Activated naive CD4-positive, alpha-beta T cell treated with anti-CD3 and anti-CD28 coated beads, Interleukin-2, amount 10 ng/mL, durations not matched to agents 7 days and 5 days (primary cell): Measurements from ENCODE around the gene CAMK1D.

Experiments
- CTCF ChIA-PET: fragments of 350-600 bp; sonication (Branson Sonifier 250); formaldehyde crosslinking; loops from one replicate; lab custom pipeline; 2021; ENCODE audit warnings: antibody characterized with exemption; lab: Charles Lee
- DNase-seq: peaks from one replicate; pipeline ENCODE4 v3.0.0-alpha.2; 2020
- H3K27ac Mint-ChIP-seq: one replicate; pipeline ENCODE4 v1.8.0; 2021; ENCODE audit warnings: mild to moderate bottlenecking, moderate library complexity, mixed read lengths
- H3K27me3 Mint-ChIP-seq: one replicate; pipeline ENCODE4 v1.8.0; 2021; ENCODE audit warnings: mild to moderate bottlenecking, mixed read lengths
- H3K36me3 Mint-ChIP-seq: one replicate; pipeline ENCODE4 v1.8.0; 2021; ENCODE audit warnings: mixed read lengths
- H3K4me1 Mint-ChIP-seq: one replicate; pipeline ENCODE4 v1.8.0; 2021; ENCODE audit warnings: mixed read lengths
- H3K4me3 Mint-ChIP-seq: one replicate; pipeline ENCODE4 v1.8.0; 2021; ENCODE audit warnings: mild to moderate bottlenecking, moderate library complexity, mixed read lengths
- H3K9me3 Mint-ChIP-seq: one replicate; pipeline ENCODE4 v1.8.0; 2021; ENCODE audit warnings: mixed read lengths

Gene CAMK1D

DNA sequence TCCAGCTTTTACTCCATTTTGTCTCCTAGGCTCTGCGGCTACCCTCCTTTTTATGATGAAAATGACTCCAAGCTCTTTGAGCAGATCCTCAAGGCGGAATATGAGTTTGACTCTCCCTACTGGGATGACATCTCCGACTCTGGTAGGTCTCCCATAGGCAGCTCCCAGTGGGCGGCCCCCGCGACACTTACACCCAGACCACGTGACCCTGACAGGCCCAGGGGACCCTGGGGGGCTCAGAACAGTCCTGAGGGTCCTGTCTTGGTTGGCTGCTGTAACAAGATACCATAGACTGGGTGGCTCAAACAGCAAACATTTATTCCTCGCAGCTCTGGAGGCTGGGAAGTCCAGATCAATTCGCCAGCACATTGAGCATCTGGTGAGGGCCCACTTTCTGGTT is 464.8 kb downstream of the CAMK1D start:
- no peak overlapping the region for H3K4me3 Mint-ChIP-seq
- H3K27ac Mint-ChIP-seq: no peak overlapping the region
- no peaks in the 10 kb centered on the region for H3K9me3 Mint-ChIP-seq
- CTCF ChIA-PET: no interaction called here
- no peak for DNase-seq
- H3K27me3 Mint-ChIP-seq: no peaks in the 10 kb centered on the region
- H3K36me3 Mint-ChIP-seq: no peaks in the 10 kb centered on the region
- H3K4me1 Mint-ChIP-seq: no peaks in the 10 kb centered on the region

DNA sequence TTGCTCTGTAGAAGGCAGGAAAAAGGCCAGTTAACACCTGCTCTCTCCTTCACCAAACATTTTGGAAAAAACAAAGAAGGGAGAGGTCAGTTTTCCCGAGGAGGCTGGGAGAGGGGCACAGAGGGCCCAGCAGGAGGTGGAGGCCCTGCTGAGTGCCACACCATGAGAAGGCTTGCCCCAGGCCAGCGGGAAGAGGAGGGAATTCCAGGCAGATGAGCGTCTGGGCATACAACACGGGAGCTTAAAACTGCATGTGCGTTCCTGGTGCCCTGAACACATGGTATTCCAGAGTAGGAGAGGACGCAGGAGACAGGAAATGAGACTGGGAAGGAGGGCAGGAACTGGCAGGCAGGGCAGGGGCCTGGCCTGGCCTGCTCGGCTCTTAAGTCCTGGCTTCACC is 469.7 kb downstream of the CAMK1D start:
- H3K36me3 Mint-ChIP-seq: no peaks in the 10 kb centered on the region
- H3K4me3 Mint-ChIP-seq: no peak overlapping the region
- no peaks in the 10 kb centered on the region for H3K27me3 Mint-ChIP-seq
- no peak overlapping the region for H3K27ac Mint-ChIP-seq
- no peak for DNase-seq
- H3K4me1 Mint-ChIP-seq: no peaks in the 10 kb centered on the region
- no peaks in the 10 kb centered on the region for H3K9me3 Mint-ChIP-seq
- CTCF ChIA-PET: no interaction called here

DNA sequence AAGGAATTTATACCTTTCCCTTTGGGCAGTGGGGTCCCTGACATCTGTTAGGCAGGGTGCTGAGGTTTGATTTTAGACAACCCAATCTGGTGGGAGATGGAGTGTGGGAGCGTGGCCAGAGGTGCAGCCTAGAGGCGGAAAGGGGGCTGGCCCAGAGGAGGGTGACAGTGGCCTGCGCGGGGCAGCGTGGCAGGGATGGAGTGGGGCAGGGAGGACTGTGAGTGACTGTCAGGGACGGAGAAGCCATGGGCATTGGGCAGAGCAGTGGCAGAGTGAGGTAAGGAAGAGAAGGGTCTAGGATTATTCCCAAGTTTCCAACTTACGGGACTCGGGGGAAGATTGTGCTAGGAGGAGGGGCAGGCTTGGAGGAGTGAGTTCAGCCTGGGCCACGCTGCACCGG is 470.3 kb downstream of the CAMK1D start:
- no peaks in the 10 kb centered on the region for H3K36me3 Mint-ChIP-seq
- no peaks in the 10 kb centered on the region for H3K9me3 Mint-ChIP-seq
- H3K27me3 Mint-ChIP-seq: no peaks in the 10 kb centered on the region
- CTCF ChIA-PET: no interaction called here
- no peaks in the 10 kb centered on the region for H3K4me1 Mint-ChIP-seq
- H3K4me3 Mint-ChIP-seq: no peak overlapping the region
- no peak overlapping the region for H3K27ac Mint-ChIP-seq
- no peak for DNase-seq

DNA sequence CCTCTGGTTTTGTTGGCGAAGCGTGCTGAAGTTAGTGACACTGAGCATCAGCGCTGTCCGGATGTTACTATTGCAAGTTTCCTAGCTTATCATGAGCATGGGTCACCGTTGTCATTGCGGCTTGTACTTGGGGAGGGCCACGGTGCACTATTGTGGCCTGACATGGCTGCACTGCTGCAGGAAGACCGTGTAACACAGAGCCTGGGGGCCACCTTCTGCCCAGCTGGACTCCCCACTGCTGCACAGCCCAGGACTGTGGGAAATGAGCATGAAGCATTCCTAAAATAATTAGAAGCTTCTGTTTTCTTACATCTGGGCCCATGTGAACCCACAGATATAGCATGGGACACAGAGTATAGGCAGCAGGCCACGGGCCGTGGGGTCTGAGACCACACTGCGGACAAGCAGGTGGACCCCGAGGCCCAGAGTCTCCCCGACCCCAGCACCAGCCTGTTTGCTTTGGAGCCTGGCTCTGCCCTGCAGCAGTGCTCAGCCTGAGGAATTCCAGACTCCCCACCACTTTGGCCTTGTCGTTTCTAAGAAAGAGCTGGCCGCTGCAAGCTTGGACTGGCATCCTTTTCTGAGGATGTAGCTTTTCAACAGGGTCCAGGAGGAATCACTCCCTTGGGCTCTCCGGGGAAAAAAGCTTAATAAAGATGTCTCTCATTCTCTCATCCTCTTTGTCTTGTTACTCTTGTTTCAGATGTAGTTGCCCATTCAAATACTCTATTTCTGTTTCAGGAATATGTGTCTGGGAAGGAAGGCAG is 473.0 kb downstream of the CAMK1D start:
- Mint-ChIP-seq H3K9me3 (no peaks in the 10 kb centered on the region), H3K36me3 (no peaks in the 10 kb centered on the region), H3K4me3 (no peak overlapping the region), H3K27ac (no peak overlapping the region), H3K27me3 (no peaks in the 10 kb centered on the region), H3K4me1 (no peaks in the 10 kb centered on the region)
- DNase-seq: no peak
- CTCF ChIA-PET: no interaction called here

DNA sequence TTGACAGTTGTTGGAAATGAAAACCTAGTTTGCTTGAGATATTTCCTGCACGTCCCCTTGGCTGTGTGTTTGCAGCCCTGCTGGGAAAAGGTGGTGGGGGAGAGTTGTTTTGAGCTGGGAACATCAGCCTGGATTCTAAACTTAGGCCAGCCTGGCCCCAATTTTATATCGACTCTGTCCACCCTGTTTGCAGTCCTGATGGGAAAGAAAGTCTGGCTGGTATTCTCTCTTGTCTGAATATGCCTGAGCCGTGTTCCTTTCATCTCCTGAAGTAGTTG is 473.5 kb downstream of the CAMK1D start:
- Mint-ChIP-seq H3K9me3 (no peaks in the 10 kb centered on the region), H3K27ac (no peak overlapping the region), H3K4me1 (no peaks in the 10 kb centered on the region), H3K4me3 (no peak overlapping the region), H3K36me3 (no peaks in the 10 kb centered on the region), H3K27me3 (no peaks in the 10 kb centered on the region)
- CTCF ChIA-PET: no interaction called here
- no peak for DNase-seq

DNA sequence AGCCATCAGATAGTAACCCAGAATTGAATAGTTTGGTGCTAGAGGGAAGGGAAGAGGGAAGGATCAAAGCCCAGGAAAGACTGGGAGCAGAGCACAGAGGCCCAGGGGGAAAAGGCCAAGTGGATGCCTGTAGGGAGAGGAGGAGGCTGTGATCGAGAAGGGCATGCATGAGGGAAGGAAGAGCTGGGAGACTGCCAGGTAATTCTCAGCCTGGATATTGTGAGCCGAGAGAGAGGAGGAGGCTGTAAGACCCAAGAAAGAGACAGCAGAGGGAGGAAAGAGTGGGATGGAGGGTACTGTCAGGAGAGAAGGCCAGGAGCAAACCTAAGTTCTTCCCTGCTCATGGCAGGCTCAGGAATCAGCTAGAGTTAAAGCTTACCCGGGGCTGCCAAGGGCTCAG is 474.0 kb downstream of the CAMK1D start:
- H3K36me3 Mint-ChIP-seq: peaks cover 1% of the 10 kb centered on the region
- no peak overlapping the region for H3K27ac Mint-ChIP-seq
- CTCF ChIA-PET: no interaction called here

DNA sequence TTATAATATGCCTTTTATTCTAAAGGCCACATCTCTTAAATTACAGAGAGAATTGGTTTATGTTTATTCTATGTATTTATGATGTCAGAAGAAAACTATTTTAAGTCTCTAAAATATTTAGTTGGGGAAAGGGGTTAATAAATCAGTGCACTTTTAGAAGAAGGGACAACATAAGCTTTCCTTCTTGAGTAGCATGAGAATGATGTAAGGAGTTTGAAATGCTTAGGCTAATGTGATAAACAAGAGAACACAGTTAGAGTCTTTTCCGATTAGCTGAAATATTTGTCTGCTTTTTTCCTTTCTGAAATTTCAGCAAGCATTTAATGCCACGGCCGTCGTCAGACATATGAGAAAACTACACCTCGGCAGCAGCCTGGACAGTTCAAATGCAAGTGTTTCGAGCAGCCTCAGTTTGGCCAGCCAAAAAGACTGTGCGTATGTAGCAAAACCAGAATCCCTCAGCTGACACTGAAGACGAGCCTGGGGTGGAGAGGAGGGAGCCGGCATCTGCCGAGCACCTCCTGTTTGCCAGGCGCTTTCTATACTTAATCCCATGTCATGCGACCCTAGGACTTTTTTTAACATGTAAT is 476.0 kb downstream of the CAMK1D start:
- Mint-ChIP-seq H3K36me3 (peaks cover 1% of the 10 kb centered on the region), H3K27me3 (no peaks in the 10 kb centered on the region), H3K4me3 (no peak overlapping the region), H3K27ac (no peak overlapping the region), H3K9me3 (no peaks in the 10 kb centered on the region), H3K4me1 (no peaks in the 10 kb centered on the region)
- CTCF ChIA-PET: interaction anchor here (0.6 kb wide), 1 partner anchor 1370 kb away, joined by 3 read pairs; no protein-coding TSS in a partner anchor
- no peak for DNase-seq

More for the DNA sequence above, 474.0 kb downstream of the CAMK1D start:
- DNase-seq: no peak
- no peaks in the 10 kb centered on the region for H3K9me3 Mint-ChIP-seq
- no peak overlapping the region for H3K4me3 Mint-ChIP-seq
- H3K27me3 Mint-ChIP-seq: no peaks in the 10 kb centered on the region
- H3K4me1 Mint-ChIP-seq: no peaks in the 10 kb centered on the region

DNA sequence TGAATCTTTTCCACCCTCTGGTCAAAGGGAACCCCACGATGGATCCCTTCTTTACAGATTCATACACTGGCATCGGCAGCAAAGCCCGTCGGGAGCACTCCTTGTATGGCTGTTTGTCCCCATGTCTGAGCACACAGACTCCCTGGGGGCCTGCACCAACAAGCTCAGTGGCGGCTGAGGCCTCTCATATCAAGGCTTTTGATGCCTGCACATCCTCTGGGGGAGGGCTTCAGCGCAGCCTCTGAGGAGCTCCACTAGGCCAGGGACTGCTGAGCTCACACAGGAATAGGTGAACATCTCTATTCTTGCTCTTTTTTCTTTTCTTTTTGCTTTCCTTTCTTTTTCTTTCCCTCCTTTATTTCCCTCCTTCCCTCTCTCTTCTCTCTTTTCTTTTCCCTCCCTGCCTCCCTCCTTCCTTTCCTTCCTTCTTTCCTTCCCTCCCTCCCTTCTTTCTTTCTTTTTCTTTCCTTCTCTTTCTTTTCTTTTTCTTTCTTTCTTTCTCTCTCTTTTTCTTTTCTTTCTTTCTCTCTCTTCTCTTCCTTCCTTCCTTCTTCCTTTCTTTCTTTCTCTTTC is 477.5 kb downstream of the CAMK1D start:
- Mint-ChIP-seq H3K27me3 (no peaks in the 10 kb centered on the region), H3K9me3 (no peaks in the 10 kb centered on the region), H3K36me3 (peaks cover 1% of the 10 kb centered on the region), H3K4me3 (no peak overlapping the region), H3K27ac (peak overlapping the region; percentile 55), H3K4me1 (no peaks in the 10 kb centered on the region)
- no peak for DNase-seq
- CTCF ChIA-PET: no interaction called here

DNA sequence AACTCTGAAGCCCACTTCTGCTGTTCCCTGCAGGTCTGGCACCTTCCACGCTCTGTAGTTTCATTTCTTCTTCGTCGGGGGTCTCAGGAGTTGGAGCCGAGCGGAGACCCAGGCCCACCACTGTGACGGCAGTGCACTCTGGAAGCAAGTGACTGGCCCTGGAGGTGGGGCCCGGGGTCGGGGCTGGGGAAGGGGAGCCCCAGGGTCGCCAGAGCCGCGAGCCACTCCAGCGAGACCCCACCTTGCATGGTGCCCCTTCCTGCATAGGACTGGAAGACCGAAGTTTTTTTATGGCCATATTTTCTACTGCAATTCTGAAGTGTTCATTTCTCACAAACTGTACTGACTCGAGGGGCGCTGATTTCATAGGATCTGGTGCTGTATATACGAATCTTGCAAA is 479.4 kb downstream of the CAMK1D start:
- no peaks in the 10 kb centered on the region for H3K9me3 Mint-ChIP-seq
- H3K4me1 Mint-ChIP-seq: no peaks in the 10 kb centered on the region
- no peak overlapping the region for H3K27ac Mint-ChIP-seq
- no peak for DNase-seq
- CTCF ChIA-PET: no interaction called here
- H3K27me3 Mint-ChIP-seq: no peaks in the 10 kb centered on the region
- no peak overlapping the region for H3K4me3 Mint-ChIP-seq
- peaks cover 1% of the 10 kb centered on the region for H3K36me3 Mint-ChIP-seq

DNA sequence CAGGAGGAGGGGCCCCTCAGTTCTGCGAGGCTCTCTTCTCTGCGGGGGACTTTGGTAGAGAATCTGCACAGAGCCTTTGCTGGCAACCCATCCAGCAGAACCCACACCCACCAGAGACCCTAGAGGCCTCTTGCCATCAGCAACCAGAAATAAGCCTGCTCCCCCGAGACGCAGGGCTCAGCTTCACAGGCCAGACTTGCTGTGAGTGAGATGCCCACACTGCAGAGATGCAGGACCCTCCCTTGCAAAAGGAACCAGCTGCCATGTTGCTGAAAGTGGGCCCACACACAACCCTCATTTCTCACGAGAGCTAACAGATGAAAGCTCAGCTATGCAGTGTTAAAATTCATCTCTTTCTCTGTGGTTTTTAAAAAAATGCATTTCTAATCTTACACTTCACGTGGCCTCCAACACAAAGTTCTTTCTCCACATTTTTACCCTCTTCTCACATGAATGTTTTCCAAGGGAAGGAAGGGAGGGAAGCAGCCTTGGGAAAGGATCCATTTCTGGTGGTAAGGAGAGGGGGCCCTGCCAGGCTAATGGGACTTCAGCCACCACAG is 480.6 kb downstream of the CAMK1D start:
- CTCF ChIA-PET: no interaction called here
- Mint-ChIP-seq H3K4me3 (no peak overlapping the region), H3K27me3 (no peaks in the 10 kb centered on the region), H3K27ac (no peak overlapping the region), H3K4me1 (no peaks in the 10 kb centered on the region), H3K36me3 (peaks cover 1% of the 10 kb centered on the region), H3K9me3 (no peaks in the 10 kb centered on the region)
- no peak for DNase-seq

DNA sequence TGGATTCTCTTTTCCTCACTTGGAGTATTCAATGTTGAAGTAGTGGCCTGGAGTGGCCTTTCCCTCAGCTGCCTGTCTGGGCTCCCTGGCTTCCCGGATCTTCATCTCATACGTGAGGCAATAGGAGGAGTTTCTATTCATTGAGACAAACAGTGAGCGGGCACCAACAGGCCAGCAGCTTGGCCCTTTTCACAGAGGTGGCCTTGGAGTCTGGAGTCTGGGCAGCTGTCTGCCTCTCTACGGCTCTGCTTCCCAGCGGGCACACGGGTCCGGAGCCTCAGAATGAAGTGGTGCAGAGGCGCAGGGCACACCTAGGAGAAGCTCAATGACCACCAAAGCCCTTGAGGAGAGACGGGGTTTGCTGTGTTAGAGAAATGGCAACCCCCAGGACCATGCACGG is 482.7 kb downstream of the CAMK1D start:
- no peak overlapping the region for H3K27ac Mint-ChIP-seq
- no peak for DNase-seq
- no peaks in the 10 kb centered on the region for H3K27me3 Mint-ChIP-seq
- H3K9me3 Mint-ChIP-seq: no peaks in the 10 kb centered on the region
- no peaks in the 10 kb centered on the region for H3K4me1 Mint-ChIP-seq
- no peak overlapping the region for H3K4me3 Mint-ChIP-seq
- H3K36me3 Mint-ChIP-seq: peaks cover 1% of the 10 kb centered on the region
- CTCF ChIA-PET: no interaction called here

DNA sequence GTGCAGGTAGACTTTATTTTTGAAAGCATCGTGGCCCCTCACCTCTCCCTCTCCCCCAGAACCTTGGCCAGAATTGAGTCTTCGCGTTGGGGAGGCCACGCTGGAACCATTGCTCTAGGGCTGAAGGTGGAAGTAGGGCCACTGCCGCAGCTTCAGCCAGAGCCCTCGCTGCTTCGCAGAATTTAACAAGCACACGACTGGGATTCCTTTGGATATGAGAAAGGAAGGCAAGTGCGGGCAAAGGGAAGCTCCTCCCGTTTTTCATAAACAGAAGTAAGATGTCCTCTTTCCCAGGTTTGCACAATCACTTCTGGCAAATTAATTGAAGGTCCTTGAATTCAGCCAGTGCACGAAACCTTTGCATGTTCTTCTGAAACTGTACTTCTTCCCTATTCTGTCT is 484.1 kb downstream of the CAMK1D start:
- Mint-ChIP-seq H3K4me1 (no peaks in the 10 kb centered on the region), H3K27me3 (no peaks in the 10 kb centered on the region), H3K9me3 (no peaks in the 10 kb centered on the region), H3K4me3 (no peak overlapping the region), H3K27ac (no peak overlapping the region), H3K36me3 (no peaks in the 10 kb centered on the region)
- CTCF ChIA-PET: no interaction called here
- DNase-seq: no peak

DNA sequence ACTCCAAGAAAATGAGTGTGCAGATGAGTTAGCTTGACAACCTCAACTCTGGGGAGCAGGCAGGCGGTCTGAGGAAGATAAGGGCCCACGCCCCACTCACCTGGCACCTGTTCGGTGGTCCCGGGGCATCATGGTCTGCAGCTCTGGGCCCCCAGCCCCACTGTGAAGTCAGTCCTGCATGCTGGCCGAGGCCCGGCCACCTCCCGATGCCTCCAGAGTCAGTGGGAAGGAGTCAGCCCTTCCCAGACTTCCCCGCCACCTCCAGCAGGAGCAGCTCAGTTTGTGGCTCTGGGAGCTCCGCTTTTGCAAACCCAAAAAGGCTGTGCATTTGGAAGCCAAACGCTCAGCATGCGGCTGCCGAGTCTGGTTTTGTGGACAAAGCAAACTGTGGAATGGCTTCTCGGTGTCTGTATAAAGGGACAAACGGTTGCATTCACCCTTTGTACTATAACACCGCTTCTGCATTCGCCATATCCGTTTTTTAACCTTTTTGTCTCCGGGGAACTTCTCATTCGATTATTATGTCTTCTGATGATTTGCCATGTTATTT is 484.8 kb downstream of the CAMK1D start:
- H3K27ac Mint-ChIP-seq: no peak overlapping the region
- H3K9me3 Mint-ChIP-seq: no peaks in the 10 kb centered on the region
- no peak overlapping the region for H3K4me3 Mint-ChIP-seq
- DNase-seq: no peak
- H3K27me3 Mint-ChIP-seq: no peaks in the 10 kb centered on the region
- no peaks in the 10 kb centered on the region for H3K4me1 Mint-ChIP-seq
- H3K36me3 Mint-ChIP-seq: no peaks in the 10 kb centered on the region
- CTCF ChIA-PET: no interaction called here

DNA sequence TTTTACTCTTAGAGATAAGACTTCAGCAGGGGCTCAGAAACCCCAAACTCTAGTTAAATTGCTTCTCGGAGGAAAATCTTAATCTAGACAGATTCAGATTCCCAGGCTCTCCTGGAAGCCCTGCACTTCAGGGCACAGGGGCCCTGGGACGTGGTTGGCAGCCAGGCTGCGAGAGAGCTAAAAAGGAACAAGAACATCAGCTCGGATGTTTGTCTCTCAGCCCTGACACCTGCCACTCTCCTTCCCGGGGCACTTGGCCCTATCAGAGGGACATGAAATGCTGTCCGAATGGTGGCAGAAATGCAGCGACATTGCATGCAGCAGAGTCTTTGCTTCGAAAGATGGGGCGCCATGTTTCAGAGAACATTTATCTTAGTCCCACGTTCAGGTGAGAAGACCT is 485.4 kb downstream of the CAMK1D start:
- Mint-ChIP-seq H3K27me3 (no peaks in the 10 kb centered on the region), H3K36me3 (no peaks in the 10 kb centered on the region), H3K4me1 (no peaks in the 10 kb centered on the region), H3K27ac (no peak overlapping the region), H3K9me3 (no peaks in the 10 kb centered on the region), H3K4me3 (no peak overlapping the region)
- CTCF ChIA-PET: no interaction called here
- no peak for DNase-seq

DNA sequence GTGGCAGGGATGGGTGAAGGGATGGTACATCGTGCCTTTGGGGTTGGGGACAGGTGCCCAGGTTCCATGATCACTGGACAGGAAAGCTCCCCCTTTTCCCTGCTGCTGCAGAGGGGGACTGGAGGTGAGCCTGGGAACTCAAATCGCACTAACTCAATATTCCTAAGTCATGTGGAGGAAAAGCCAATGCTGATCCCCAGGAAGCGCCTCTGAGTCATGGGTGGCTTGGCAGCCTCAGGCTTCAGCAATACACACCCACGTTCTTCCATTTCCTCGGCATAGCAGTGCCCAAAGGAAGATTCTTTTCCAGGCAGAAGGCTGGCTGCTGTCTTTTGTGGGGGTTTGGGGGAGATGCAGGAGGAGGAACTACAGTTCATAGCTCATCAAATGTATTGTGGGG is 486.4 kb downstream of the CAMK1D start:
- DNase-seq: no peak
- H3K27me3 Mint-ChIP-seq: no peaks in the 10 kb centered on the region

More for the DNA sequence above, 486.4 kb downstream of the CAMK1D start:
- Mint-ChIP-seq H3K36me3 (no peaks in the 10 kb centered on the region), H3K27ac (no peak overlapping the region), H3K4me3 (no peak overlapping the region), H3K4me1 (no peaks in the 10 kb centered on the region), H3K9me3 (no peaks in the 10 kb centered on the region)
- CTCF ChIA-PET: no interaction called here
